GM10847 (cell line): ENCODE data around the gene KRT77.

Experiments
- POLR2A ChIP-seq: IDR thresholded peaks from 2 replicates; pipeline ENCODE4 v1.6.1; 2011; ENCODE audit not compliant: insufficient read length; ENCODE audit errors: extremely low read depth

The KRT77 gene

GRCh38 chr12:52703424-52703823 is at the start of gene KRT77:
KRT77 (minus strand) TSS chr12:52703524; CDS start chr12:52703434, 90 bp downstream.
- TF ChIP-seq POLR2A: no peak

GRCh38 chr12:52752516-52752915 is 49.2 kb upstream of the KRT77 start:
- no peak for TF ChIP-seq POLR2A

DNA sequence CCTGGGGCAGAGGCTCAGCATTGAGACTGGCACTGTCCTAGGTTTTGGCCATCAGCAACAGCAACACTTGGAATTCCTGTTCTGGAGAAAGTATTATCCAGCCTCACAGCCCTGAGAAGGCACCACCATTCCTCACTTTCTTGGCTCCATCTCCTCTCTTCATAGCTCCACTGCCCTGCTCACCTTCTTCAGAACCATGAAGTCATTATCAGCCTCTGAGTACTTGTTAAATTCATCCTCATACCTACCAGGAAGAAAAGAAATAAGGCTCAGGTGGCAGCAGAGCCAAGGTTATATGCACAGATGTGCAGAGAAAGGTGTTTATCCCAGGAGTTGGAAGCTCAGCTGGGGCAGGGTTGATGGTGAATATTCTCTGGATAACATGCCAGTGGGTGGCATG is 48.5 kb upstream of the KRT77 start:
- no peak for TF ChIP-seq POLR2A

DNA sequence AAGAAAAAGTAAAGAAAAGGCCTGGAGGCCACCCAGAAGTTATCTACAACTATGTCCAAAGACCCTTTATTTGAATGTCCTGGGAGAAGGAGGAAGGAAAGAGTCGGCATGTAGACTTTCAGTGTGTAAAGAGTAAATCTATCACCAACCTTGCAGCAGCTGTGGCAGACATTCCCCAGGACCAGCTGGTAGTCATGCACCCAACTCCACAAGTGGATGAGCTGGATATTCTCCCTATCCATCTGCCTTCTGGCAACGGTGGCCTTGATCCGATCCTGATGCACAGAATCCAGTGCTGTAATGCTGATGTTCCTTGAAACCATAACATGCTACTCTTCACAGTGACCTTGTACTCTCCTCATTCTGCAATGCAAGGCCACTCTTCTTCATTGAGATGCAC is 46.5 kb upstream of the KRT77 start:
- no peak for TF ChIP-seq POLR2A

- no peak for TF ChIP-seq POLR2A
Measured at GRCh38 chr12:52748578-52748977, 45.3 kb upstream of the KRT77 start.

DNA sequence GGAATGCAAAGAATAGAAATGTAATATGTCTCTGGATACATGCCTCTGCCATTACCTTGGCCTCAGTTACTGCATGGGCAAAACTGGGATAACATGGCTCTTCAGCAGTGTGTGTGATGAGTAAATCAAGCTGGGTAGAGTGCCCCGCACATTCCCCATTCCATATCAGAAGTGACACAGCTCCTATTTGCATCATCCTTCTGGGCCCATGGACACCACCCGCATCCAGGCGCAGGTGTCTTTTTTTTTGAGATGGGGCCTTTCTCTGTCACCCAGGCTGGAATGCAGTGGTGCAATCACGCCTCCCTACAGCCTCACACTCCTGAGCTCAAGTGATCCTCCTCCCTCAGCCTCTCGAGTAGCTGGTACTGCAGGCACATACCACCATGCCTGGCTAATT is 42.2 kb upstream of the KRT77 start:
- TF ChIP-seq POLR2A: no peak

GRCh38 chr12:52744493-52745156 is 41.3 kb upstream of the KRT77 start:
- TF ChIP-seq POLR2A: no peak

GRCh38 chr12:52742822-52743457 is 39.6 kb upstream of the KRT77 start:
- TF ChIP-seq POLR2A: no peak

DNA sequence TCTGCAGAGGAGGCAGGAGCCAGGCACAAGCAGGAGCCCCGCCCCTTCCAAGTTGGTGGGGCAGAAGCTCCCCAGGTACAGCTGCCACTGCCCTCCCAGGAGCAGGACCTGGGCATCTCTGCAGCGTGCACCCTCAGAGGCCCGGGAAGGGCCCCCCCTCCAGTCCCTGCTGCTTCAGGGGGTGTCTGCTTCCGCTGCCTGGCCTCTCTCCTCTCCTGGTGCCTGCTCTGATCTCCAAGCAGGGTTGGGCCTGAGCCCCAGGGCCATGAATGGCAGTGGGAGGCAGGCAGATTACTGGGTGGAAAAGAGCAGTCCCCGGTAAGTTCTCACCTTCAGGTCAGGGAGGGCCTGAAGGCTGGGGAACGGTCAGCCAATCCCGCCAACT is 38.9 kb upstream of the KRT77 start:
- TF ChIP-seq POLR2A: no peak

DNA sequence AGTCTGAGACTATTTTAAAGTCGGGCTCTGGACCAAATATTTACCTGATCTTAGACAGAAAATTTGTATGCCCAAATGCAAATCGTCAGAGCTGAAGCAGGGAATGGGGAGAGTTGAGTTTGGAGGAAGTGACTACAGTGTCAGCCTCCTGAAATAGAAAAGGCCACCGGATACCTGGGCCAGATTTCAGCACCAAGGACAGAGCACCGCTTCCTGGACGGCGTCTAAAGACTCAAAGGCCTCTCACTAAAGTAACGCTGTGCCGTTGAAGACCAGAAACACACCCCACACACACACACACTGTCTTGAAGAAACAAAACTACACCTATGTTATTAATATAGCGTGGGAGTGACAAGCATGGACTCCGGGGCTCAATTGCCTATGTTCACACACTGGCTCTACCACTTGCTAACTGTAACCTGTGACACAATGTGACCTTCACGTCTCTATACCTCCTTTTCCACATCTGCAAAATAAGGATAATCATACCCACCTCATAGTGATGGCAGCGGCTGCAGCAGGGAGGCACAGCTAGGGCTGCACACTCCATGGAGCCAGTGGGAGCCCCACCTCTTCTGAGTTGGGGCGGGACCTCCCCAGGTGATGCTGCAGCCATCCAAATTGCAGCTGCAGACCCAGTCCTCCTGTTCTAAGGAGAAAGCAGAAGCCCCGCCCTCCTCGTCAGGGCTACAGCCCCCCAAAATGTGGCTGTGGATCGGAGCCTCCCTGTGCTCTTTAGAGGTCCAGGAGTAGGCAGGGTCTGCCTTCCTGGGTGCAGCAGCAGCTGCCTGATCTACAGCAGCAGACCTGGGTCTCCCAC is 38.3 kb upstream of the KRT77 start:
- no peak for TF ChIP-seq POLR2A

DNA sequence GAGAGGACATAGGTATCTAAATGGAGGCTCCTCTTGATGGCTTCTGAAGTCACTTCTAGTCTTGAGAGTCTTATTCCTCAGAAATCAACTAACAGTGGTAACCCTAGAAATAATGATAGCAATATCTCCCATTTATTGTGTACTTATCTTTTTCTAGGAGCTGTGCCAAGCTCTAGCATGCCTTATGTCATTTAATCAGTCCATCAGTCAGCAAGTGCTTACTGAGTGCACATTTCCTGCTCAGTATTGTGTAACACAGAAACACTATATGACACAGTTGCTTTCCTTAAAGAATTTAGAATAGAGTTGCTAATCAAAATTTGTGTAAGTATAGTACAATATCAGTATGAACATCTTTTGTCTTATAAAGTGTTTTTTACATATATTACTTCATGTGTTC is 37.3 kb upstream of the KRT77 start:
- no peak for TF ChIP-seq POLR2A

DNA sequence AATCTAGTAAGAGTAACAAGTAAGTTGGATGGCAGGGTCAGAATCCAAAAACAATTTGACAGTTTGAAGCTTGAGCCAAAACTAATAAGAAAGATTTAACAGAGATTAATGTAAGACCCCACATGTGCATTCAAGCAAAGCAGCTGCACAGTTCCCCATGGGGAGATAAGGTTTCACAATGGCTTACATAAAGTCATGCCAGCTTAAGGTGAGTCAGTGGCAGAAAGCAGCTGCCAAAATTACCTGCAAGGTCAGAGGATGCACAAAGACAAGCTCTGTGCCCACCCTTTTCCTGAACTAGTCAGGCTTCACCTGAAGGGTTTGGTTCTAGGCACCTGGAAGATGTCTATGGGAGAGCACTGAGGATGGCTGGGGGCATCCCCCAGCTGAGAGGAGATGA is 36.6 kb upstream of the KRT77 start:
- no peak for TF ChIP-seq POLR2A

DNA sequence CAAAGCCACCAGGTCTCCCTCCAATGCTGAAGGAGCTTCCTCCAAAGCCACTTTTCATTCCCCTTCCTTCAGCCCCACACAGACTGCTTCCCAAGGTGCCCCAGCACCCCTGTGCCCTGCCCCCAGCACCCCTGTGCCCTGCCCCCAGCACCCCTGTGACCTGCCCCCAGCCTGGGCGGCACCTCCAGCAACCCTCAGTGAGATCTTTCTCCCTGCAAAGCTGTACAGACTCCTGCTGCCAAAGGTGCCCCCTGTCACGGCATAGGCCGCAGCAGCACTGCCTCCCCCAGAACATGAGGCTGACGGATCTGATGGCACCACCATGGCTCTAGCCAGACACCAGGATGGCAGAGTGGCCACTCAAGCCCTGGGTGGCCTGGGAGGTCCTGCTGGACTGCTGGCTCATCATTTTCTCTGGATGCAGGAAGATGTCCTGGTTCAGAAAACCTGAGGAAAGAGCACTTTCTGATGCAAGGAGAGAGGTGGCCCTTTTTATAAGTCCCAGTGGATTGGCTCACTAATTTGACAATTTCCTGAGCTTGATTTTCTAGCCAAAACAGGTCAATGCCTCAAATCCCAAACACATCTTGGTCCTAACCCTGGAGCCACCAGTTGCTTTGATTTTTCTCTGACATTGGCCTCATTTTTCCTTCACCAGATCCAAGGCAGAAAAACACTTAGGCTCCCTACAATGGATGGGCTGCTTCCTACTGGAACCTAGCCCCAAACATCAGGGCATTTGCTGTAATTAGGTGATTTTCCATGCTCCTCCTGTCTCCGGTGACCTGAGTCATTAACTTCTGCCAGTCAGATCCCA is 32.7 kb upstream of the KRT77 start:
- TF ChIP-seq POLR2A: no peak

DNA sequence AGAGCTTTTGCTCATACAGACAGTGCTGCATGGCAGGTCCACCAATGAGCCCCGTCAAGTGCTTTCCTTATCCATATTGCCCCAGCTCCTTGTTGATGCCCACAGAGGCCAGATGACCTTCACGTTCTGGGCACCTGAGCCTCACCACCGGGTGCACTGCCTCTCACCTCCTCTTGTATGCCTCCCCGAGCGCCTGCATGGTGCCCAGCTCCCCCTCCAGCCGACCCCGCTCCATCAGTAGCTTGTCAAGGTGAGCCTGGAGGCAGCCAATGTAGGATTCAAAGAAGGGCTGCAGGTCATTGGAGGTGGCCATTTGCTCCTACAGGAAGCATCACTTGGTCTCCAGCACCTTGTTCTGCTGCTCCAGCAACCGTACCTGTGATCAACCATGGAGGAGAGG is 31.8 kb upstream of the KRT77 start:
- no peak for TF ChIP-seq POLR2A

- TF ChIP-seq POLR2A: no peak
Measured at GRCh38 chr12:52730793-52731192, 27.5 kb upstream of the KRT77 start.
